GM18502 (cell line): ENCODE data around the gene OR2Z1.

Source experiments
- ATAC-seq: cut with Tn5 transposase; IDR thresholded peaks from one replicate; pipeline ENCODE4 v1.9.1; 2021; ENCODE audit warnings: mild to moderate bottlenecking; ENCODE audit not compliant: unreplicated experiment, poor library complexity

The OR2Z1 gene

GRCh38 chr19:8721334-8721733 lies at the start of gene OR2Z1:
TSS of gene OR2Z1 (plus strand) at chr19:8721634. CDS start at chr19:8731029, 9,395 bp downstream.
- ATAC-seq = no peak

- ATAC-seq = no peak
Measured at GRCh38 chr19:8673276-8673891, 48.0 kb upstream of the OR2Z1 start.

- no peak for ATAC-seq
Measured at GRCh38 chr19:8675066-8675465, 46.4 kb upstream of the OR2Z1 start.

- ATAC-seq = no peak
Measured at GRCh38 chr19:8678244-8678807, 43.1 kb upstream of the OR2Z1 start.

GRCh38 chr19:8680676-8681344 lies 40.6 kb upstream of the OR2Z1 start:
- no peak for ATAC-seq

GRCh38 chr19:8681345-8682029 lies 39.9 kb upstream of the OR2Z1 start:
- no peak for ATAC-seq

GRCh38 chr19:8682472-8682871 lies 39.0 kb upstream of the OR2Z1 start:
- ATAC-seq = no peak

GRCh38 chr19:8682931-8683330 lies 38.5 kb upstream of the OR2Z1 start:
- no peak for ATAC-seq

GRCh38 chr19:8684001-8684902 lies 37.2 kb upstream of the OR2Z1 start:
- ATAC-seq = no peak

GRCh38 chr19:8686549-8686948 lies 34.9 kb upstream of the OR2Z1 start:
- no peak for ATAC-seq

GRCh38 chr19:8688930-8689329 lies 32.5 kb upstream of the OR2Z1 start:
- no peak for ATAC-seq

- no peak for ATAC-seq
Measured at GRCh38 chr19:8690753-8691539, 30.5 kb upstream of the OR2Z1 start.

GRCh38 chr19:8695501-8695900 lies 25.9 kb upstream of the OR2Z1 start:
- ATAC-seq = no peak

- ATAC-seq = no peak
Measured at GRCh38 chr19:8695911-8696310, 25.5 kb upstream of the OR2Z1 start.

GRCh38 chr19:8696993-8697392 lies 24.4 kb upstream of the OR2Z1 start:
- ATAC-seq = no peak

- ATAC-seq = no peak
Measured at GRCh38 chr19:8697671-8698432, 23.6 kb upstream of the OR2Z1 start.

- ATAC-seq = no peak
Measured at GRCh38 chr19:8698433-8699063, 22.9 kb upstream of the OR2Z1 start, which contains the start of gene ACTL9. TSS of gene ACTL9 (minus strand) at chr19:8698795. CDS start at chr19:8698701, 94 bp downstream.

GRCh38 chr19:8699908-8700307 lies 21.5 kb upstream of the OR2Z1 start:
- no peak for ATAC-seq
